IMR-90 (cell line): ENCODE results near the gene TMEM117. TPM values are rescaled to one million over a fixed set of nuclear protein-coding genes. Genes with fewer than 3 reads are reported as not detected.

ENCODE experiments used
- ATAC-seq: fragments of 200-7000 bp; cut with Tn5 transposase; 2 replicates; pipeline ENCODE4 v1.9.1; 2020; ENCODE audit warnings: low read depth, mild to moderate bottlenecking, moderate library complexity
- BruUV-seq: library from RNA; stranded (reverse); fragments of 400-500 nt; replicated peaks from 2 replicates; lab custom pipeline; 2021; lab: Mats Ljungman, UMichigan
- CTCF ChIA-PET: fragments of 300-600 bp; formaldehyde crosslinking; extraction: SDS; loops from one replicate; lab custom pipeline; 2021; ENCODE audit warnings: antibody characterized with exemption; lab: Yijun Ruan, JAX
- POLR2A ChIA-PET: fragments of 300-600 bp; sonication (Branson Sonifier 250); formaldehyde crosslinking; loops from one replicate; lab custom pipeline; 2022; ENCODE audit warnings: antibody characterized with exemption; ENCODE audit not compliant: unreplicated experiment; lab: Charles Lee
- DNase-seq: peaks from one replicate; pipeline ENCODE4 v3.0.0; 2013
- H2AFZ ChIP-seq: replicated peaks from 2 replicates; pipeline ENCODE3; 2013; ENCODE audit warnings: low read length, mild to moderate bottlenecking; ENCODE audit not compliant: poor library complexity
- H2AK5ac ChIP-seq: 2 replicates; pipeline ENCODE4 v1.6.1; 2013; ENCODE audit warnings: low read depth, low read length, inconsistent platforms
- H2AK9ac ChIP-seq: replicated peaks from 2 replicates; pipeline ENCODE3; 2013; ENCODE audit warnings: mild to moderate bottlenecking, low read depth, low read length, moderate library complexity; ENCODE audit not compliant: poor library complexity
- H2BK120ac ChIP-seq: 2 replicates; pipeline ENCODE4 v1.6.1; 2013; ENCODE audit warnings: low read depth, low read length, inconsistent platforms
- H2BK15ac ChIP-seq: 3 replicates; pipeline ENCODE4 v1.6.1; 2013; ENCODE audit warnings: low read depth, low read length, inconsistent platforms
- H2BK20ac ChIP-seq: 2 replicates; pipeline ENCODE4 v1.6.1; 2013; ENCODE audit warnings: low read depth, mild to moderate bottlenecking, inconsistent platforms, low read length, moderate library complexity
- H2BK5ac ChIP-seq: 2 replicates; pipeline ENCODE4 v1.6.1; 2013; ENCODE audit warnings: mild to moderate bottlenecking, low read depth, low read length, inconsistent platforms; ENCODE audit not compliant: poor library complexity, severe bottlenecking
- H3K14ac ChIP-seq: replicated peaks from 2 replicates; pipeline ENCODE4 v1.6.1; 2013; ENCODE audit warnings: low read depth, low read length, inconsistent platforms
- H3K18ac ChIP-seq: 2 replicates; pipeline ENCODE4 v1.6.1; 2013; ENCODE audit warnings: low read depth, low read length, control low read depth
- H3K23ac ChIP-seq: 2 replicates; pipeline ENCODE4 v1.6.1; 2013; ENCODE audit warnings: low read depth, low read length, inconsistent platforms
- H3K27ac ChIP-seq: 2 replicates; pipeline ENCODE4 v1.5.1; 2013; ENCODE audit warnings: mild to moderate bottlenecking, control low read depth, low read length; ENCODE audit not compliant: insufficient read depth
- H3K27me3 ChIP-seq: 2 replicates; pipeline ENCODE4 v1.6.1; 2013; ENCODE audit warnings: low read length; ENCODE audit not compliant: control insufficient read depth, insufficient read depth
- H3K36me3 ChIP-seq: 2 replicates; pipeline ENCODE4 v1.6.1; 2013; ENCODE audit warnings: low read length, mixed read lengths; ENCODE audit not compliant: control insufficient read depth, insufficient read depth
- H3K4ac ChIP-seq: 2 replicates; pipeline ENCODE4 v1.6.1; 2013; ENCODE audit warnings: low read depth, low read length, inconsistent platforms
- H3K4me1 ChIP-seq: 2 replicates; pipeline ENCODE4 v1.6.1; 2013; ENCODE audit warnings: low read length, mixed read lengths; ENCODE audit not compliant: control insufficient read depth, insufficient read depth
- H3K4me2 ChIP-seq: 2 replicates; pipeline ENCODE4 v1.6.1; 2013; ENCODE audit warnings: low read depth, mild to moderate bottlenecking, control low read depth, low read length, moderate library complexity
- H3K4me3 ChIP-seq: 2 replicates; pipeline ENCODE4 v1.5.1; 2013; ENCODE audit warnings: low read depth, mild to moderate bottlenecking, control low read depth, low read length, moderate library complexity; ENCODE audit not compliant: insufficient read depth
- H3K56ac ChIP-seq: 2 replicates; pipeline ENCODE4 v1.6.1; 2013; ENCODE audit warnings: low read length, inconsistent platforms; ENCODE audit not compliant: insufficient read depth; ENCODE audit errors: extremely low read depth
- H3K79me1 ChIP-seq, 2 experiments: 2 replicates each; pipeline ENCODE4 v1.6.1; 2013; ENCODE audit warnings: low read length in 2 of 2, inconsistent platforms in 1 of 2, low read depth in 1 of 2
- H3K9ac ChIP-seq: 2 replicates; pipeline ENCODE4 v1.6.1; 2013; ENCODE audit warnings: low read depth, low read length, control low read depth
- H3K9me1 ChIP-seq: 2 replicates; pipeline ENCODE4 v1.6.1; 2013; ENCODE audit warnings: low read length, inconsistent platforms; ENCODE audit not compliant: insufficient read depth
- H3K9me3 ChIP-seq: 2 replicates; pipeline ENCODE4 v1.6.1; 2013; ENCODE audit warnings: low read length; ENCODE audit not compliant: control insufficient read depth, insufficient read depth
- H4K20me1 ChIP-seq: 2 replicates; pipeline ENCODE4 v1.6.1; 2013; ENCODE audit warnings: low read length, inconsistent platforms; ENCODE audit not compliant: insufficient read depth
- H4K5ac ChIP-seq: 2 replicates; pipeline ENCODE4 v1.6.1; 2013; ENCODE audit warnings: mild to moderate bottlenecking, low read depth, low read length, control low read depth
- H4K8ac ChIP-seq, 2 experiments: 2 replicates each; pipeline ENCODE4 v1.6.1; 2013; ENCODE audit warnings: low read depth in 2 of 2, low read length in 2 of 2, control low read depth in 1 of 2, inconsistent platforms in 1 of 2
- H4K91ac ChIP-seq: 2 replicates; pipeline ENCODE4 v1.6.1; 2013; ENCODE audit warnings: low read depth, low read length, inconsistent platforms; ENCODE audit not compliant: insufficient read depth
- BHLHE40 ChIP-seq: fragments of 150-350 bp; IDR thresholded peaks from 2 replicates; pipeline ENCODE4 v1.6.1; 2016; ENCODE audit warnings: mild to moderate bottlenecking, low read depth, low read length
- CHD1 ChIP-seq: IDR thresholded peaks from 2 replicates; pipeline ENCODE4 v1.6.1; 2012; ENCODE audit warnings: low read depth, low read length, improper control_type of control experiment
- CTCF ChIP-seq: conservative IDR thresholded peaks from 2 replicates; pipeline ENCODE4 v1.5.1; 2012; ENCODE audit warnings: mild to moderate bottlenecking, low read depth, low read length, improper control_type of control experiment
- ELK1 ChIP-seq: fragments of 150-350 bp; IDR thresholded peaks from 2 replicates; pipeline ENCODE4 v1.6.1; 2016; ENCODE audit warnings: low read depth, mild to moderate bottlenecking, low read length, moderate library complexity, borderline replicate concordance
- MAZ ChIP-seq: IDR thresholded peaks from 2 replicates; pipeline ENCODE4 v1.6.1; 2012; ENCODE audit warnings: low read depth, mild to moderate bottlenecking, low read length, improper control_type of control experiment, moderate library complexity, borderline replicate concordance
- MXI1 ChIP-seq: IDR thresholded peaks from 2 replicates; pipeline ENCODE4 v1.6.1; 2012; ENCODE audit warnings: low read depth, mild to moderate bottlenecking, low read length, moderate library complexity, borderline replicate concordance
- NFE2L2 ChIP-seq: fragments of 150-350 bp; IDR thresholded peaks from 2 replicates; pipeline ENCODE4 v1.6.1; 2016; ENCODE audit warnings: low read depth, mild to moderate bottlenecking, low read length
- RCOR1 ChIP-seq: IDR thresholded peaks from 2 replicates; pipeline ENCODE4 v1.6.1; 2012; ENCODE audit warnings: mild to moderate bottlenecking, low read length, improper control_type of control experiment; ENCODE audit not compliant: insufficient replicate concordance
- RFX5 ChIP-seq: IDR thresholded peaks from 2 replicates; pipeline ENCODE4 v1.8.0; 2012; ENCODE audit warnings: low read depth, mild to moderate bottlenecking, low read length, moderate library complexity
- USF2 ChIP-seq: fragments of 150-350 bp; IDR thresholded peaks from 2 replicates; pipeline ENCODE4 v1.6.1; 2017; ENCODE audit warnings: mild to moderate bottlenecking, antibody characterized with exemption, low read length, low read depth
- WGBS, 2 experiments: methylation state at CpG; one replicate each; pipeline versions ENCODE4 v1.1.5 to v1.1.7; 2013; ENCODE audit warnings: missing lambda C conversion rate in 2 of 2; ENCODE audit not compliant: insufficient read length in 1 of 2; ENCODE audit errors: extremely low coverage in 2 of 2; 5-methylcytosine and 5-hydroxymethylcytosine counted together
- dilution Hi-C: fragments of 300-500 bp; cut with HindIII; formaldehyde crosslinking; loops from one replicate; pipeline ENCODE4 v1.14.3; 2018; ENCODE audit warnings: low sequenced_read_pairs; ENCODE audit not compliant: unreplicated experiment
- in situ Hi-C: fragments of 300-500 bp; cut with MboI; formaldehyde crosslinking; loops from 3 replicates; pipeline ENCODE4 v1.14.3; 2019; ENCODE audit warnings: low sequenced_read_pairs, inconsistent platforms, mixed read lengths
- intact Hi-C: fragments of 100-400 bp; cut with micrococcal nuclease; formaldehyde crosslinking; loops from 2 replicates; pipeline ENCODE4 v1.10.0; 2022
- polyA plus RNA-seq, 3 experiments: library from polyadenylated mRNA; depleted of rRNA; stranded (reverse); fragments of >200 nt; gene quantifications; 2 replicates each; pipeline ENCODE4 v1.2.3, GENCODE V29; 2012; ENCODE audit warnings: low replicate concordance in 1 of 3
- total RNA-seq: library from RNA; depleted of rRNA; stranded (reverse); fragments of >200 nt; gene quantifications from 2 replicates; pipeline ENCODE4 v1.2.3, GENCODE V29; 2012

The TMEM117 gene
- total and polyA plus RNA-seq, 2 of the 4 experiments (the other 2 are of a cell fraction) = 8.7 to 21.0 TPM

- H3K27ac ChIP-seq = no peak overlapping the region
- peaks cover 4% of the 10 kb centered on the region; the same call in 1 of the 2 replicates for H3K9me1 ChIP-seq
- no peak for DNase-seq
- H2BK20ac ChIP-seq = no peak overlapping the region
- no peak overlapping the region for H2AK5ac ChIP-seq
- no TSS peak for BruUV-seq
- no peak overlapping the region for H3K4me2 ChIP-seq
- intact Hi-C loops (no loop called here), in situ Hi-C loops (no loop called here), dilution Hi-C loops (no loop called here)
- no peak overlapping the region for H3K56ac ChIP-seq
- H3K9ac ChIP-seq = no peak overlapping the region
- no peak overlapping the region for H3K4me3 ChIP-seq
- TF ChIP-seq MAZ (no peak), MXI1 (no peak), NFE2L2 (no peak), USF2 (no peak), RCOR1 (no peak), ELK1 (no peak), CHD1 (no peak), RFX5 (no peak), BHLHE40 (no peak), CTCF (no peak)
- ChIA-PET CTCF (interaction anchor here (1.0 kb wide), 1 partner anchor 17 kb away, joined by 3 read pairs; no protein-coding TSS in a partner anchor), POLR2A (no interaction called here)
- ATAC-seq = no peak
- no peak overlapping the region for H4K5ac ChIP-seq
- no peak overlapping the region for H3K14ac ChIP-seq
- no peak overlapping the region for H2BK120ac ChIP-seq
- no peaks in the 10 kb centered on the region for H3K9me3 ChIP-seq
- no peaks in the 10 kb centered on the region for H4K20me1 ChIP-seq
- H3K4ac ChIP-seq = no peak overlapping the region
- peaks cover 8% of the 10 kb centered on the region for H3K4me1 ChIP-seq
- H3K27me3 ChIP-seq = no peaks in the 10 kb centered on the region
- H3K23ac ChIP-seq = no peak overlapping the region
- no peak overlapping the region for H4K8ac ChIP-seq
- no peaks in the 10 kb centered on the region for H3K36me3 ChIP-seq
- no peak overlapping the region for H2BK5ac ChIP-seq
- no peak overlapping the region for H3K18ac ChIP-seq
- peaks cover 3 to 8% of the 10 kb centered on the region in 2 experiments; a peak in 1 of 4 replicates for H3K79me1 ChIP-seq
- 82% methylated on average over 3 of the region's 6 CpGs; no CpG with 5 or more reads in 1 of the 2 experiments for WGBS, 2 experiments
- H2AFZ ChIP-seq = no peak overlapping the region
- H2BK15ac ChIP-seq = no peak overlapping the region
- H2AK9ac ChIP-seq = no peak overlapping the region
- H4K91ac ChIP-seq = no peak overlapping the region
Measured at GRCh38 chr12:43858991-43859390, 23.1 kb downstream of the TMEM117 start.
